ENCODE results near the gene GNB2.

GRCh38 chr7:100720671-100721504 is 47.3 kb downstream of the GNB2 start:
- TF ChIP-seq EZH2 (IDR thresholded peaks at IDR 0.05; ENCODE audit: low read depth) (no peak), CTCF (conservative IDR thresholded peaks at IDR 0.05) (no peak)

All from PC-9 (cell line).